Central memory CD4-positive, alpha-beta T cell (primary cell): ENCODE measurements around the gene TRAPPC2L.
"Not testable (repeated sequence)": the region's sequence is repeated elsewhere in the genome, so short reads cannot be mapped to it uniquely, and the experiment has no call there.

Experiments used
- DNase-seq: peaks from one replicate; pipeline ENCODE4 v3.0.0; 2022

TRAPPC2L gene

GRCh38 chr16:88893127-88893968, 36.4 kb downstream of the TRAPPC2L start:
- no peak for DNase-seq

GRCh38 chr16:88894266-88894665, 37.3 kb downstream of the TRAPPC2L start:
- not testable (repeated sequence) for DNase-seq

GRCh38 chr16:88894681-88895300, 37.9 kb downstream of the TRAPPC2L start:
- DNase-seq, result no peak

DNA sequence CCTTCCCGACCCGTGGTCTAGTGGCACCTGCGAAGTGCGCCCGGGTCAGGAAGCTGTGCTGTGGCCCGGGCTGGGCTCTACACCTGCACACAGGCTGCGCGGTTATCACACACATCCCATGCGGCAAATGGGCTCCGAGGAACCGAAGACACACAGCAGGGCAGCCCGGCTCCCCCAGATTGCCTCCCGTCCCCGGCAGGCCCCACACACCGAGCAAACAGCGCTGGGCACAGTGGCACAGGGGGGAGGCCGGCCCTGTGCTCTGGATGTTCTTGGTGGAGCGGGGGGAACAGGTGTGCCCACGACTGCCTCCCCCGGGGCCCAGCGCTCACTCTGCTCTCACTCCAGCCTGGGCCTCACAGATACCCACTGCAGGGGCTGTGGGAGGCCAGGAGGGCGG, 38.4 kb downstream of the TRAPPC2L start:
- no peak for DNase-seq

GRCh38 chr16:88896238-88897070, 39.5 kb downstream of the TRAPPC2L start:
- DNase-seq, result no peak

GRCh38 chr16:88897696-88898425, 40.9 kb downstream of the TRAPPC2L start:
- no peak for DNase-seq

GRCh38 chr16:88899901-88900661, 43.2 kb downstream of the TRAPPC2L start:
- DNase-seq, result no peak

- DNase-seq, result no peak
Observed at GRCh38 chr16:88900662-88901052, 43.7 kb downstream of the TRAPPC2L start.

DNA sequence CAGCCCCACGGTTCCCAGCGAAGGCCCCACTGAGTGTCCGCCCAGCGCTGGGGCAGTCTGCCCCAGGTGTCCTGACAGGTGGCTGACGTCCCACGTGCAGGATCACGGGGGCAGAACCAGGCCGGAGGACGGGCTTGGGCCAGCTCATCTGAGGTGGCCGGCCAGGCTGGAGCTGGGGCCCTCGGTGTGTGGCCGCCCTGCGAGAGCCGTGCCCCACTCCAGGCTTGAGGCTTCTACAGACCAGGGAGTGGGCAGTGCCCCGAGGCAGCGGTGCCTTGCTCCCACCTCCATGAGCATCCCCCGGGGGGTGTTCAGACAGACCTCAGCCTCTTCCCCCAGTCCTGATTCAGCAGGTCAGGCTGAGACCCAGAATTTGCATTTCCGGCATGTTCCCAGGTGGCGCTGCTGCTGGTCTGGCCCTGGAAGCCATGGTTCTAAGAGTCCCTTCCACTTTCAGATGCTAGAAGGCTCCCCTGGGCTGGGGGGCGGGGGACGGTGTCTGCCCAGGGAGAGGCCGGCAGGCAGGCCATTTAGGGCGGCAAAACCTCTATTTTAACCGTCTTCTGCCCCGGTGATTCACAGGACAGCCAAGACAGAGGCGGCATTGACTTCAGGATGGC, 44.9 kb downstream of the TRAPPC2L start:
- no peak for DNase-seq

- DNase-seq, result no peak
Observed at GRCh38 chr16:88902744-88903143, 45.8 kb downstream of the TRAPPC2L start.

DNA sequence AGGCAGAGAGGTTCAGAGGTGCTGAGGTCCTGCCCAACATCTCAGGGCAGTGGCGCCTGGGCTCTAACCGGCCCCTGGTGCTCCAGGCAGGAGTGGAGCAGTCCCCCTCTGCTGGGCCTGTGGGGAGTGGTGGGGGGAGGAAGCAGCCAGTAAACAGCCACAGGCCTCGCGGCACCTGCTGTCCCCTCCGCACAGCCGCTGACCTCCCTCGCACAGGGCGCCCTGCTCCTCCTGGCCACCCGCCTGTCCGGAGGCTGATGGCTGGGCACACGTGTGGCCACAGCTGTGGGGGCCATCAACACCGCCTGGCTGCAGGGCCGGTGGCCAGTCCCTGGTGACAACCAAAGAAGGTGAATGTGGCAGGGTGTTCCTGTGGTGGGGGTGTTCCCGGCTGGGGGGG, 46.3 kb downstream of the TRAPPC2L start:
- DNase-seq, result no peak

GRCh38 chr16:88904676-88905365, 47.9 kb downstream of the TRAPPC2L start:
- DNase-seq, result no peak

DNA sequence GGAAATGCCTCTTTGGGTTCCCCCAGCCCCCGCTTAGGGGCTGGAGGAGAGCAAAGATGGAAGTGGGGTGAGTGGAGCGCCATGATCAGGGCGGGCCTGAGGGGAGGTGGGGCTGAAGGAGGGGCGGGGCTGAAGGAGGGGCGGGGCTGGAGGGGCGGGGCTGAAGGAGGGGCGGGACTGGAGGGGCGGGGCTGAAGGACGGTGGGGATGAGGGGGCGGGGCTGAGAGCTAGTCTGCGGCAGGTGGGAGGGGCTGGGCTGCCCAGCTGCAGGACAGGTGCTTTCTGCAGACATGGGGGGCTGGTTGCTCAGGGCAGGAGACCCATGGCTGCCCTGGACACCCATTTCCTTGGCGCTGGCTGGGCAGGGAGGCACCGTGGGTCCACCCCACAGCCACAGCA, 48.6 kb downstream of the TRAPPC2L start:
- no peak for DNase-seq

DNA sequence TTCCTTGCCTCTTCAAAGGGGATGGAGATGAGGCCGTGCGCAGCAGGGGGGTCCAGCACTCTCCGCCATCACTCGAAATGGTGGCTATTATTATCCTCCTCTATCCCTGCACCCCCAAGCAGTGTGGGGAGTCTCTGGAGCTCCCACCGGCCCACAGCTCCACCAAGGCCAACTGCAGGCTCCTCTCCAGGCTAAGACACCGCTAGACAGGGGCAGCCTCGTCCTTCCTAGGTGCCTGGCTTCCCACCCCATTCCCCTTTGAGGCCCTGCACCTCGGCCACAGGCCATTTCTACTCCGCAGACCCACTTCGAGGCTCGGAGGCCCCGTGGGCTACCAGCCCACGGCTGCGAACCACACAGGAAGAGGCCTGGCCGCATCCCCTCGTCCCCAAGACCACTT, 49.1 kb downstream of the TRAPPC2L start:
- DNase-seq, result no peak

DNA sequence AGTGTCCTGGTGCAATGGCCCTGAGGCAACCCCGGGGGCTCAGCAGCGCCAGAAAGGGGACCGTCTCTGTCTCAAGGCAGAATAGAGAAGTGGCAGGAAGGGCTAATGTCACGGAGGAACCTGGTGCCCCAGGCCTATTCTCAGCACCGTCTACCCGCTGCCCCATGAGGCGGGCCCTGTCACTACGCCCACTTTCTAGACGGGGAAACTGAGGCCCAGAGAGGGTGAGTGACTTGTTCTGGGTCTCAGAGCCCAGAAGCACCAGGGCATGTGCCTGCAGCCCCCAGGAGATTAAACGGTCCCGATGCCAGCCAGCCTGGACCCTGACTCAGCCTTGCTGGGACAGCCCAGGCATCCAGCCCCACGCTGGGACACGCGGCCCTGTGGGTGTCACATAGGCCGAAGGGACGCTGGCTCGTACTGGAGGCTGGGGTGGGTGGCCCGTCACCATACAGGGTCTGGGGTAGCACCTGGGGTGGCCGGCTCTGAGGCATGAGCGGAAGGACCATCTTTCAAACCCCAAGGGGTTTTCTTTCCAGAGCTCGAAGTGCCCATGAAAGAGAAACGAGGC, 49.7 kb downstream of the TRAPPC2L start:
- no peak for DNase-seq

GRCh38 chr16:88907768-88908167, 50.8 kb downstream of the TRAPPC2L start:
- DNase-seq, result no peak

- DNase-seq, result no peak
Observed at GRCh38 chr16:88908307-88908706, 51.4 kb downstream of the TRAPPC2L start.

GRCh38 chr16:88909431-88910210, 52.7 kb downstream of the TRAPPC2L start:
- DNase-seq, result no peak

GRCh38 chr16:88910284-88911135, 53.6 kb downstream of the TRAPPC2L start:
- no peak for DNase-seq
